CD14-positive monocyte (primary cell): ENCODE data around the gene VILL. TPM values are rescaled to one million over a fixed set of nuclear protein-coding genes. Genes with fewer than 3 reads are reported as not detected.

Experiments
- DNase-seq, 3 donors: peaks; one replicate each; pipeline ENCODE4 v3.0.0-alpha.2; 2011 to 2022
- H2AFZ ChIP-seq: 2 replicates; pipeline ENCODE4 v1.6.0; 2012; ENCODE audit warnings: mild to moderate bottlenecking, low read depth, low read length, inconsistent platforms; ENCODE audit not compliant: insufficient read depth, poor library complexity, severe bottlenecking
- H3K27ac ChIP-seq, 2 donors: 1 replicate in 1 of 2; 2 replicates in 1 of 2; pipeline ENCODE4 v1.5.1; 2012 to 2013; ENCODE audit warnings: low read length in 2 of 2, control low read depth in 1 of 2, inconsistent platforms in 1 of 2, low read depth in 1 of 2, mild to moderate bottlenecking in 1 of 2
- H3K27me3 ChIP-seq, 2 donors: one replicate each; pipeline versions ENCODE4 v1.6.0 to v1.6.1; 2011 to 2013; ENCODE audit warnings: low read length in 2 of 2; ENCODE audit not compliant: control insufficient read depth in 2 of 2, insufficient read depth in 2 of 2
- H3K36me3 ChIP-seq, 2 donors: replicated peaks in 1 of 2; 1 replicate in 1 of 2; 2 replicates in 1 of 2; pipeline versions ENCODE4 v1.5.1 to v1.6.1; 2012 to 2013; ENCODE audit warnings: low read length in 2 of 2, control low read depth in 1 of 2, inconsistent platforms in 1 of 2, mild to moderate bottlenecking in 1 of 2; ENCODE audit not compliant: insufficient read depth in 2 of 2, control insufficient read depth in 1 of 2
- H3K4me1 ChIP-seq, 2 donors: 1 replicate in 1 of 2; 2 replicates in 1 of 2; pipeline versions ENCODE4 v1.5.1 to v1.6.1; 2012 to 2013; ENCODE audit warnings: low read length in 2 of 2, control low read depth in 1 of 2, inconsistent platforms in 1 of 2, mild to moderate bottlenecking in 1 of 2, moderate library complexity in 1 of 2; ENCODE audit not compliant: insufficient read depth in 2 of 2, control insufficient read depth in 1 of 2
- H3K4me2 ChIP-seq: replicated peaks from 2 replicates; pipeline ENCODE3; 2012; ENCODE audit warnings: low read length, moderate library complexity, mild to moderate bottlenecking; ENCODE audit not compliant: poor library complexity, severe bottlenecking; ENCODE audit errors: extremely low read depth
- H3K4me3 ChIP-seq, 3 experiments: fragments of 200-600 bp in 1 of 3; sonication (generic) in 1 of 3; replicated peaks in 1 of 3; 1 replicate in 2 of 3; 2 replicates in 1 of 3; pipeline ENCODE4 v1.5.1; 2011 to 2013; ENCODE audit warnings: low read length in 3 of 3, mild to moderate bottlenecking in 3 of 3, control low read depth in 2 of 3, low read depth in 2 of 3, inconsistent platforms in 1 of 3, moderate library complexity in 1 of 3
- H3K79me2 ChIP-seq: 2 replicates; pipeline ENCODE4 v1.6.0; 2012; ENCODE audit warnings: mild to moderate bottlenecking, control low read depth, inconsistent platforms, low read length, moderate library complexity; ENCODE audit not compliant: insufficient read depth
- H3K9ac ChIP-seq: 2 replicates; pipeline ENCODE4 v1.6.0; 2017; ENCODE audit warnings: low read length, mild to moderate bottlenecking; ENCODE audit not compliant: insufficient read depth, poor library complexity, severe bottlenecking
- H3K9me3 ChIP-seq, 2 donors: replicated peaks in 1 of 2; 1 replicate in 1 of 2; 2 replicates in 1 of 2; pipeline versions ENCODE4 v1.5.1 to v1.6.1; 2012 to 2013; ENCODE audit warnings: low read length in 2 of 2, control low read depth in 1 of 2; ENCODE audit not compliant: control insufficient read depth in 1 of 2, insufficient read depth in 1 of 2
- H4K20me1 ChIP-seq: 2 replicates; pipeline ENCODE4 v1.6.0; 2012; ENCODE audit warnings: mild to moderate bottlenecking, low read length, control low read depth, moderate library complexity; ENCODE audit not compliant: insufficient read depth
- H3K27ac Mint-ChIP-seq, 7 donors: one replicate each; pipeline ENCODE4 v1.8.0; 2020; ENCODE audit warnings: mild to moderate bottlenecking in 7 of 7, mixed read lengths in 7 of 7, moderate library complexity in 6 of 7, inconsistent platforms in 2 of 7
- H3K27me3 Mint-ChIP-seq, 3 donors: one replicate each; pipeline ENCODE4 v1.8.0; 2021 to 2022; ENCODE audit warnings: low read depth in 3 of 3, mild to moderate bottlenecking in 3 of 3, mixed read lengths in 3 of 3, moderate library complexity in 3 of 3, inconsistent platforms in 1 of 3
- H3K36me3 Mint-ChIP-seq, 2 donors: one replicate each; pipeline ENCODE4 v1.8.0; 2020; ENCODE audit warnings: mixed read lengths in 2 of 2, inconsistent platforms in 1 of 2, mild to moderate bottlenecking in 1 of 2
- H3K4me1 Mint-ChIP-seq: one replicate; pipeline ENCODE4 v1.8.0; 2020; ENCODE audit warnings: mild to moderate bottlenecking, mixed read lengths
- H3K4me3 Mint-ChIP-seq, 2 donors: one replicate each; pipeline ENCODE4 v1.8.0; 2020; ENCODE audit warnings: mild to moderate bottlenecking in 2 of 2, mixed read lengths in 2 of 2, moderate library complexity in 1 of 2
- H3K9me3 Mint-ChIP-seq, 7 donors: one replicate each; pipeline ENCODE4 v1.8.0; 2020 to 2022; ENCODE audit warnings: mixed read lengths in 7 of 7, mild to moderate bottlenecking in 6 of 7, moderate library complexity in 6 of 7, inconsistent platforms in 2 of 7
- CTCF ChIP-seq: fragments of 200-600 bp; IDR thresholded peaks from one replicate; pipeline ENCODE4 v1.8.0; 2022; ENCODE audit warnings: antibody characterized with exemption, mild to moderate bottlenecking
- WGBS: methylation state at CpG from one replicate; pipeline ENCODE4 v1.1.5; 2013; ENCODE audit warnings: missing lambda C conversion rate; ENCODE audit not compliant: insufficient coverage; 5-methylcytosine and 5-hydroxymethylcytosine counted together
- intact Hi-C, 2 donors: fragments of 100-400 bp; cut with micrococcal nuclease; formaldehyde crosslinking; loops; one replicate each; pipeline versions ENCODE4 v1.15.0 to v1.15.1; 2023
- polyA plus RNA-seq, 3 donors: library from polyadenylated mRNA; depleted of rRNA in 1 of 3; unstranded in 2 of 3; stranded (reverse) in 1 of 3; fragments of 300-500 nt in 2 of 3; fragments of >200 nt in 1 of 3; fragmentation: Illumina TruSeq in 2 of 3; gene quantifications; 1 replicate in 2 of 3; 2 replicates in 1 of 3; pipeline ENCODE4 v1.2.3, GENCODE V29; 2012 to 2021

VILL gene
- polyA plus RNA-seq, 3 donors: 4.4 to 29.1 (median 7.4) TPM

- Histone ChIP-seq H3K79me2 (no peaks in the 10 kb centered on the region), H3K9ac (no peak overlapping the region), H3K9me3 (peaks cover 0 to 5% of the 10 kb centered on the region in 2 donors), H3K4me1 (peaks cover 12 to 16% of the 10 kb centered on the region in 2 donors), H2AFZ (no peak overlapping the region), H4K20me1 (no peaks in the 10 kb centered on the region), H3K36me3 (peaks cover 10 to 17% of the 10 kb centered on the region in 2 donors), H3K4me2 (no peak overlapping the region), H3K27ac (no peak overlapping the region), H3K27me3 (no peaks in the 10 kb centered on the region), H3K4me3 (no peak overlapping the region)
- DNase-seq: no peak
- intact Hi-C loops: no loop called here
- Mint-ChIP-seq H3K4me1 (peaks cover 19% of the 10 kb centered on the region), H3K27me3 (peaks cover 0 to 3% (median 2%) of the 10 kb centered on the region in 3 donors), H3K36me3 (peaks cover 30 to 40% of the 10 kb centered on the region in 2 donors), H3K4me3 (no peak overlapping the region), H3K27ac (no peak overlapping the region), H3K9me3 (peaks cover 6 to 9% (median 8%) of the 10 kb centered on the region in 7 donors)
- WGBS: 86% methylated on average over 7 of the region's 9 CpGs
- no peak for TF ChIP-seq CTCF
Measured at GRCh38 chr3:38017445-38018295, 27.1 kb downstream of the VILL start.

GRCh38 chr3:38018296-38019266 is 28.0 kb downstream of the VILL start:
- Mint-ChIP-seq H3K27me3 (peaks cover 0 to 3% (median 0%) of the 10 kb centered on the region in 3 donors), H3K4me1 (peaks cover 23% of the 10 kb centered on the region), H3K9me3 (peaks cover 6 to 9% (median 8%) of the 10 kb centered on the region in 7 donors), H3K27ac (no peak overlapping the region), H3K36me3 (peaks cover 30 to 40% of the 10 kb centered on the region in 2 donors), H3K4me3 (no peak overlapping the region)
- no peak for TF ChIP-seq CTCF
- no peaks in the 10 kb centered on the region for H3K79me2 ChIP-seq
- H3K36me3 ChIP-seq: peaks cover 10 to 17% of the 10 kb centered on the region in 2 donors
- WGBS: 90% methylated on average over 10 of the region's 13 CpGs
- H3K4me1 ChIP-seq: peaks cover 14 to 16% of the 10 kb centered on the region in 2 donors
- H3K4me2 ChIP-seq: no peak overlapping the region
- peaks cover 0 to 5% of the 10 kb centered on the region in 2 donors for H3K9me3 ChIP-seq
- H3K27ac ChIP-seq: no peak overlapping the region
- H2AFZ ChIP-seq: no peak overlapping the region
- H3K27me3 ChIP-seq: no peaks in the 10 kb centered on the region
- DNase-seq: no peak
- no peaks in the 10 kb centered on the region for H4K20me1 ChIP-seq
- H3K9ac ChIP-seq: no peak overlapping the region
- intact Hi-C loops: no loop called here
- H3K4me3 ChIP-seq: no peak overlapping the region
